Tongue (tissue), 2 donors: Measurements from ENCODE around the gene MMP19. TPM values are rescaled to one million over a fixed set of nuclear protein-coding genes. Genes with fewer than 3 reads are reported as not detected.
"Not testable (repeated sequence)": the region's sequence is repeated elsewhere in the genome, so short reads cannot be mapped to it uniquely, and the experiment has no call there.

ENCODE experiments used
- DNase-seq: peaks from one replicate; pipeline ENCODE4 v3.0.0-alpha.2; 2015
- total RNA-seq: library from RNA; depleted of rRNA; stranded (reverse); fragments of >200 nt; gene quantifications from one replicate; pipeline ENCODE4 v1.2.3, GENCODE V29; 2014

The MMP19 gene
- total RNA-seq, 1 donor from 2014 or later: 1.5 TPM

- DNase-seq: no peak
These were observed 695 bp upstream of the MMP19 start for GRCh38 chr12:55843431-55843830.

GRCh38 chr12:55840581-55841351 lies 2.0 kb downstream of the MMP19 start:
- DNase-seq: no peak

GRCh38 chr12:55839345-55840140 lies 3.2 kb downstream of the MMP19 start:
- DNase-seq: no peak

- DNase-seq: no peak
These were observed 4.4 kb downstream of the MMP19 start for GRCh38 chr12:55838361-55838760.

- not testable (repeated sequence) for DNase-seq
These were observed 8.3 kb downstream of the MMP19 start for GRCh38 chr12:55834400-55834799.

GRCh38 chr12:55833056-55833455 lies 9.7 kb downstream of the MMP19 start:
- no peak for DNase-seq

GRCh38 chr12:55831447-55831815 lies 11.3 kb downstream of the MMP19 start:
- peak; percentile 55 for DNase-seq

- DNase-seq: peak; percentile 92
These were observed 11.9 kb downstream of the MMP19 start for GRCh38 chr12:55830601-55831446.

GRCh38 chr12:55829967-55830600 lies 12.7 kb downstream of the MMP19 start:
- no peak for DNase-seq

GRCh38 chr12:55828357-55828756 lies 14.4 kb downstream of the MMP19 start:
- no peak for DNase-seq

GRCh38 chr12:55827806-55828205 lies 14.9 kb downstream of the MMP19 start:
- DNase-seq: no peak

- no peak for DNase-seq
These were observed 18.0 kb downstream of the MMP19 start for GRCh38 chr12:55824726-55825125.

- DNase-seq: no peak
These were observed 19.3 kb downstream of the MMP19 start for GRCh38 chr12:55823419-55823818.

GRCh38 chr12:55822228-55822627 lies 20.5 kb downstream of the MMP19 start:
- no peak for DNase-seq

- no peak for DNase-seq
These were observed 22.1 kb downstream of the MMP19 start for GRCh38 chr12:55820679-55821078.

GRCh38 chr12:55818886-55819285 lies 23.9 kb downstream of the MMP19 start:
- no peak for DNase-seq

GRCh38 chr12:55818140-55818728 lies 24.5 kb downstream of the MMP19 start:
- no peak for DNase-seq

GRCh38 chr12:55817345-55818139 lies 25.2 kb downstream of the MMP19 start, which contains the start of the genes ORMDL2 and SARNP:
ORMDL2 (plus strand) TSS chr12:55818041; CDS start chr12:55819000, 959 bp downstream.
SARNP (minus strand) TSS chr12:55817724; CDS start chr12:55817701, 23 bp downstream.
- DNase-seq: peak; percentile 100

GRCh38 chr12:55816881-55817344 lies 25.8 kb downstream of the MMP19 start:
- peak; percentile 67 for DNase-seq

GRCh38 chr12:55815473-55815872 lies 27.3 kb downstream of the MMP19 start:
- DNase-seq: no peak
